ENCODE data around the gene TAOK1.

Gene TAOK1

DNA sequence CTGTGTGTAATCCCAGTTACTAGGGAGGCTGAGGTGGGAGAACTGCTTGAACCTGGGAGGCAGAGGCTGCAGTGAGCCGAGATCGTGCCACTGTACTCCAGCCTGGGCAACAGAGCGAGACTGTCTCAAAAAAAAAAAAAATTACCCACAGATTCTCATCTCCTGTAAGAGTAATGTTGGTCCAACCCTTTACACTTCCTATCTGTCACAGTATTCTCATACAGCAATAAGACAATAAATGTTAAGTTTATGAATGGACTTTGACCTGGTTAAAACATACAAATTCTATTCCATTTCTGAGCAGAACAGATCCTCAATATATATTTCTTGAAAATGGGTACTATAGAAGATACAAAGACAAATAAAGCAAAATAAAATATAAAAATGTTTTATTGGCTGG, 30.4 kb upstream of the TAOK1 start:
- Histone ChIP-seq H3K4me3 (replicated peaks; ENCODE audit: insufficient read depth, low read length) (no peak overlapping the region), H3K27ac (replicated peaks) (no peak overlapping the region), H3K27me3 (ENCODE audit: insufficient read depth, poor library complexity, severe bottlenecking) (no peaks in the 10 kb centered on the region)
- DNase-seq (ENCODE audit: low read depth in 1 of 2, low spot score in 1 of 2): no peak
- TF ChIP-seq GABPA (IDR thresholded peaks at IDR 0.05; ENCODE audit: low read depth) (no peak), POLR2AphosphoS5 (IDR thresholded peaks at IDR 0.05; ENCODE audit: low read depth) (no peak), SPI1 (IDR thresholded peaks at IDR 0.05; ENCODE audit: borderline replicate concordance, low read depth) (no peak)
- TF ChIP-seq, protein P1, sequence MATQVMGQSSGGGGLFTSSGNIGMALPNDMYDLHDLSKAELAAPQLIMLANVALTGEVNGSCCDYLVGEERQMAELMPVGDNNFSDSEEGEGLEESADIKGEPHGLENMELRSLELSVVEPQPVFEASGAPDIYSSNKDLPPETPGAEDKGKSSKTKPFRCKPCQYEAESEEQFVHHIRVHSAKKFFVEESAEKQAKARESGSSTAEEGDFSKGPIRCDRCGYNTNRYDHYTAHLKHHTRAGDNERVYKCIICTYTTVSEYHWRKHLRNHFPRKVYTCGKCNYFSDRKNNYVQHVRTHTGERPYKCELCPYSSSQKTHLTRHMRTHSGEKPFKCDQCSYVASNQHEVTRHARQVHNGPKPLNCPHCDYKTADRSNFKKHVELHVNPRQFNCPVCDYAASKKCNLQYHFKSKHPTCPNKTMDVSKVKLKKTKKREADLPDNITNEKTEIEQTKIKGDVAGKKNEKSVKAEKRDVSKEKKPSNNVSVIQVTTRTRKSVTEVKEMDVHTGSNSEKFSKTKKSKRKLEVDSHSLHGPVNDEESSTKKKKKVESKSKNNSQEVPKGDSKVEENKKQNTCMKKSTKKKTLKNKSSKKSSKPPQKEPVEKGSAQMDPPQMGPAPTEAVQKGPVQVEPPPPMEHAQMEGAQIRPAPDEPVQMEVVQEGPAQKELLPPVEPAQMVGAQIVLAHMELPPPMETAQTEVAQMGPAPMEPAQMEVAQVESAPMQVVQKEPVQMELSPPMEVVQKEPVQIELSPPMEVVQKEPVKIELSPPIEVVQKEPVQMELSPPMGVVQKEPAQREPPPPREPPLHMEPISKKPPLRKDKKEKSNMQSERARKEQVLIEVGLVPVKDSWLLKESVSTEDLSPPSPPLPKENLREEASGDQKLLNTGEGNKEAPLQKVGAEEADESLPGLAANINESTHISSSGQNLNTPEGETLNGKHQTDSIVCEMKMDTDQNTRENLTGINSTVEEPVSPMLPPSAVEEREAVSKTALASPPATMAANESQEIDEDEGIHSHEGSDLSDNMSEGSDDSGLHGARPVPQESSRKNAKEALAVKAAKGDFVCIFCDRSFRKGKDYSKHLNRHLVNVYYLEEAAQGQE (IDR thresholded peaks at IDR 0.05; ENCODE audit: insufficient replicate concordance, low read depth): no peak
- TF ChIP-seq, protein P2, sequence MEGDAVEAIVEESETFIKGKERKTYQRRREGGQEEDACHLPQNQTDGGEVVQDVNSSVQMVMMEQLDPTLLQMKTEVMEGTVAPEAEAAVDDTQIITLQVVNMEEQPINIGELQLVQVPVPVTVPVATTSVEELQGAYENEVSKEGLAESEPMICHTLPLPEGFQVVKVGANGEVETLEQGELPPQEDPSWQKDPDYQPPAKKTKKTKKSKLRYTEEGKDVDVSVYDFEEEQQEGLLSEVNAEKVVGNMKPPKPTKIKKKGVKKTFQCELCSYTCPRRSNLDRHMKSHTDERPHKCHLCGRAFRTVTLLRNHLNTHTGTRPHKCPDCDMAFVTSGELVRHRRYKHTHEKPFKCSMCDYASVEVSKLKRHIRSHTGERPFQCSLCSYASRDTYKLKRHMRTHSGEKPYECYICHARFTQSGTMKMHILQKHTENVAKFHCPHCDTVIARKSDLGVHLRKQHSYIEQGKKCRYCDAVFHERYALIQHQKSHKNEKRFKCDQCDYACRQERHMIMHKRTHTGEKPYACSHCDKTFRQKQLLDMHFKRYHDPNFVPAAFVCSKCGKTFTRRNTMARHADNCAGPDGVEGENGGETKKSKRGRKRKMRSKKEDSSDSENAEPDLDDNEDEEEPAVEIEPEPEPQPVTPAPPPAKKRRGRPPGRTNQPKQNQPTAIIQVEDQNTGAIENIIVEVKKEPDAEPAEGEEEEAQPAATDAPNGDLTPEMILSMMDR (IDR thresholded peaks at IDR 0.05; ENCODE audit: insufficient read depth, low read length): no peak

DNA sequence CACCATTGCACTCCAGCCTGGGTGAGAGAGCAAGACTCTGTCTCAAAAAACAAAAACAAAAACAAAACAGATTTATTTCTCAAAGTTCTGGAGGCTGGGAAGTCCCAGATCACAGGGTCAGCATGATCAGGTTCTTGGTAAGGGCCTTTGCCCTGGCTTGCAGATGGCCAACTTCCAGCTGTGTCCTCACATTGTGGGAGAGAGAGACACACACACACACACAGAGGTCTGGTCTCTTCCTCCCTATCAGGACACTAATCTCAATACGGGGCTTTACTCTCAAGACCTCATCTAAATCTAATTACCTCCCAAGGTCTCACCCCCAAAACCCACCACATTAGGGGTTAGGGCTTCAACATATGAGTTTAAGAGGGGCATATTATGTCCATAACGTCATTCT, 26.4 kb upstream of the TAOK1 start:
- no peak overlapping the region for H3K27ac ChIP-seq (replicated peaks)
- TF ChIP-seq, protein P2 (IDR thresholded peaks at IDR 0.05; ENCODE audit: insufficient read depth, low read length): no peak
- no peak for TF ChIP-seq SPI1 (IDR thresholded peaks at IDR 0.05; ENCODE audit: borderline replicate concordance, low read depth)
- TF ChIP-seq, protein P1 (IDR thresholded peaks at IDR 0.05; ENCODE audit: insufficient replicate concordance, low read depth): no peak
- no peak for TF ChIP-seq POLR2AphosphoS5 (IDR thresholded peaks at IDR 0.05; ENCODE audit: low read depth)
- TF ChIP-seq GABPA (IDR thresholded peaks at IDR 0.05; ENCODE audit: low read depth): no peak
- no peaks in the 10 kb centered on the region for H3K27me3 ChIP-seq (ENCODE audit: insufficient read depth, poor library complexity, severe bottlenecking)
- no peak overlapping the region for H3K4me3 ChIP-seq (replicated peaks; ENCODE audit: insufficient read depth, low read length)
- DNase-seq (ENCODE audit: low read depth in 1 of 2, low spot score in 1 of 2): no peak

DNA sequence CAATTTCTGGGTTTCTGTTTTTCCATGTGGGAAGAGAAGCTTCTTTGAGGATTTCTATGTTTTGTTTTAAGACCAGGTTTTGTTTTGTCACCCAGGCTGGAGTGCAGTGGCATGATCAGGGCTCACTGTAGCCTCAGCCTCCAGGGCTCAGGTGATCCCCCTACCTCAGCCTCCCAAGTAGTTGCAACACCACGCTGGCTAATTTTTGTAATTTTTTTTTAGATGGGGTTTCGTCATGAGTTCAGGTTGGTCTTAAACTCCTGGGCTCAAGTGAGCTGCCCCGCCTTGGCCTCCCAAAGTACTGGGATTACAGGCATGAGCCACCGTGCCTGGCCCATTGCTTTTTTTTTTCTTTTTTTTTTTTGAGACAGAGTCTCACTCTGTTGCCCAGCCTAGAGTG, 25.5 kb upstream of the TAOK1 start:
- DNase-seq (ENCODE audit: low read depth in 1 of 2, low spot score in 1 of 2): no peak
- no peak for TF ChIP-seq GABPA (IDR thresholded peaks at IDR 0.05; ENCODE audit: low read depth)
- TF ChIP-seq, protein P1 (IDR thresholded peaks at IDR 0.05; ENCODE audit: insufficient replicate concordance, low read depth): no peak
- no peak for TF ChIP-seq SPI1 (IDR thresholded peaks at IDR 0.05; ENCODE audit: borderline replicate concordance, low read depth)
- TF ChIP-seq, protein P2 (IDR thresholded peaks at IDR 0.05; ENCODE audit: insufficient read depth, low read length): no peak
- no peak for TF ChIP-seq POLR2AphosphoS5 (IDR thresholded peaks at IDR 0.05; ENCODE audit: low read depth)

More for the DNA sequence above, 25.5 kb upstream of the TAOK1 start:
- no peak overlapping the region for H3K27ac ChIP-seq (replicated peaks)
- H3K4me3 ChIP-seq (replicated peaks; ENCODE audit: insufficient read depth, low read length): no peak overlapping the region
- H3K27me3 ChIP-seq (ENCODE audit: insufficient read depth, poor library complexity, severe bottlenecking): no peaks in the 10 kb centered on the region

All from HL-60 (cell line).